GM13977 (cell line): ENCODE measurements around the gene BRME1.
A peak's percentile ranks its signal among the peaks of the same experiment; 100 is the strongest.

Source experiments
- DNase-seq: peaks from one replicate; pipeline ENCODE4 v3.0.0; 2012; ENCODE audit warnings: low spot score
- in situ Hi-C: fragments of 300-500 bp; cut with MboI; formaldehyde crosslinking; loops from one replicate; pipeline ENCODE4 v1.12.0; 2022; ENCODE audit warnings: low sequenced_read_pairs, low pct_unique_long_range_greater_than_20kb, mixed read lengths, inconsistent platforms; ENCODE audit not compliant: unreplicated experiment
- TF ChIP-seq, protein P1 (sequence below): IDR thresholded peaks from 2 replicates; pipeline ENCODE4 v1.5.1; 2012; ENCODE audit warnings: mild to moderate bottlenecking, control low read depth; ENCODE audit not compliant: insufficient read depth; ENCODE audit errors: extremely low read depth, missing control alignments

Gene BRME1

DNA sequence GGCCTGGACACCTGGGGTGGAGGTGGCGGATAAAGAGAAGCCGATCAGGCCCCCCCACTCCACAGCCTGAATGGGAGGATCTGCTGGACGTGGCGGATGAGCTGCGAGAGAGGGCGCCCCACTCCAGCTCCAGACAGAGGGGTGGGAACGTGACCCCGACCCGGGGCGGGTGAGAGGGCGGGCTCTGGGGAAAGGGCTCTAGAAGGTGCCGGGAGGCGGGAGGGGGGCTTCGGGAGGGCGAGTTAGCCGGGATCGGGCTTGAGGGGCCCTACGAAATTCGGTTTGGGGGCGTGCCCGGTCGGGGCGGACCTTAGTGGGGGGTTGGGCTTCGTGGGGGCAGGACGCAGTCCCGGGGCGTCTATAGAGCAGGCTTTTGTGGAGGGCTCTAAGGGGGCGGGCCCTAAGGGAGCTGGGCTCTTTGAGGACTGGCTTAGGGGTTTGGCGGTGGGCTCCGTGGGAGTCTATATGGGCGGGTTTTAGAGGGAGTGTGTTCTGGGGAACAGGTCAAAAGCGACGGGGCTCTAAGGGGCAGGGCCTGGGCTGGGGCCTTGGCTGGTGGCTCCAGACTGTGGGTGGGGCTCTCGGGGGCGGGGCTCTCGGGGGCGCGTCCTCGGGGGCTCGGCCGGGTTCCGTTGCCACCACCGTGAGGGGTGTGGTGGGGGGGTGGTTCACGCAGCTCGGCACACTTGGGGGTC, 33.1 kb downstream of the BRME1 start:
- TF ChIP-seq, protein P1, sequence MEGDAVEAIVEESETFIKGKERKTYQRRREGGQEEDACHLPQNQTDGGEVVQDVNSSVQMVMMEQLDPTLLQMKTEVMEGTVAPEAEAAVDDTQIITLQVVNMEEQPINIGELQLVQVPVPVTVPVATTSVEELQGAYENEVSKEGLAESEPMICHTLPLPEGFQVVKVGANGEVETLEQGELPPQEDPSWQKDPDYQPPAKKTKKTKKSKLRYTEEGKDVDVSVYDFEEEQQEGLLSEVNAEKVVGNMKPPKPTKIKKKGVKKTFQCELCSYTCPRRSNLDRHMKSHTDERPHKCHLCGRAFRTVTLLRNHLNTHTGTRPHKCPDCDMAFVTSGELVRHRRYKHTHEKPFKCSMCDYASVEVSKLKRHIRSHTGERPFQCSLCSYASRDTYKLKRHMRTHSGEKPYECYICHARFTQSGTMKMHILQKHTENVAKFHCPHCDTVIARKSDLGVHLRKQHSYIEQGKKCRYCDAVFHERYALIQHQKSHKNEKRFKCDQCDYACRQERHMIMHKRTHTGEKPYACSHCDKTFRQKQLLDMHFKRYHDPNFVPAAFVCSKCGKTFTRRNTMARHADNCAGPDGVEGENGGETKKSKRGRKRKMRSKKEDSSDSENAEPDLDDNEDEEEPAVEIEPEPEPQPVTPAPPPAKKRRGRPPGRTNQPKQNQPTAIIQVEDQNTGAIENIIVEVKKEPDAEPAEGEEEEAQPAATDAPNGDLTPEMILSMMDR, result peak; percentile 54
- in situ Hi-C loops, result loop anchor here (10.0 kb wide), 2 partner anchors 202 to 268 kb away; partner anchors contain the start of gene MISP3
- DNase-seq, result peak; percentile 83

DNA sequence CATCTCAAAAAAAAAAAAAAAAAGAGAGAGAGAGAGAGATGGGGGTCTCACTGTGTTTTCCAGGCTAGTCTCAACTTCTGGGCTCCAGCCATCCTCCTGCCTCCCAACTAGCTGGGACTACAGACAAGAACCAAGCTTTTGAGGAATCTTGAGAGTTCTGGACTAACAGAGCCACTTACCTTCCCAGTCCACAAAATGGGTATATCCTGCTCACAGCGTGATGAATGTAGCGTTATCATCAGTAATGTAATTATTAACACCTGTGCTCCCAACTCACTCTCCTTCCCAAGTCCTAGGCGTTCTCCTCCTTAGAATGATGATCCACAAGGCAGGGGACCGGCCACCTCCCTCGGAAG, 33.6 kb downstream of the BRME1 start:
- in situ Hi-C loops, result loop anchor here (10.0 kb wide), 2 partner anchors 202 to 268 kb away; partner anchors contain the start of gene MISP3
- DNase-seq, result no peak
- TF ChIP-seq, protein P1, result no peak

DNA sequence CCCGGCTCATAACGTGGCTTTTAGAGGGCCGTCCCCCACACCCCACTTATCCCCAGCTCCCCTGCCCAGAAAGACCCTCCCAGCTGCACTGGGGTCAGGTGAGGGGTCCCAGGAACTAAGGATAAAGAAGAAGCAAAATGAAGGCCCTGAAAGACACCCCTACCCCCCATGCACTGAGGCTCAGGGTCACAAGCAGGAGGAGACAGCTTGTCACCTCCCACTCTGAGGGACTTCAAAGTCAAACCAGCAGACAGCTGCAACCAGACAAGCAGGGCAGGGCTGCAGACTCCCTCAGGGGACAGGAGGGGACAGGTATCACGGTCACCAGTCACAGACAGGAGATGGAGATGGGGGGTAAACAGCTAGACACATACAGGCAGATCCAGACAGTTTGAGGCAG, 35.0 kb downstream of the BRME1 start:
- TF ChIP-seq, protein P1, result no peak
- no peak for DNase-seq
- in situ Hi-C loops, result loop anchor here (10.0 kb wide), 2 partner anchors 204 to 266 kb away; partner anchors contain the start of gene MISP3

DNA sequence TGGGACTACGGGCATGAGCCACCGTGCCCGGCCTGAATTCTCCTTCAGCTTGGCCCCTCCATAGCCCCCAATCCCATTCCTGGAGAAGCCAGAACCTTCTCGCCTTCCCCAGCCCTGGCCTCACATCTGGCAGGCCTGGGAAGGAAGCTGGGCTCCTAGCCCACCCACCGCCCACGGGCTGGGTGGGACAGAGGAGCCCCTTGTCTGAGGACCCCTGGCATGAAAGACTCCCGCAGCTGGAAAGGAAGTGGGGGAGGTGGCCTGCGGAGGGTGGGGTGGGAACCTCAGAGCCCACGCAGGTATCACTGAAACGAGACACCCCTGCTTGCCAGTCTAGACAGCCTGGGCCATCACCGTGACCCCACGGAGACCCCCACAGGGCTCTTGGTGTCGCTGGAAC, 36.6 kb downstream of the BRME1 start:
- no peak for DNase-seq
- TF ChIP-seq, protein P1, result no peak
- in situ Hi-C loops, result no loop called here

DNA sequence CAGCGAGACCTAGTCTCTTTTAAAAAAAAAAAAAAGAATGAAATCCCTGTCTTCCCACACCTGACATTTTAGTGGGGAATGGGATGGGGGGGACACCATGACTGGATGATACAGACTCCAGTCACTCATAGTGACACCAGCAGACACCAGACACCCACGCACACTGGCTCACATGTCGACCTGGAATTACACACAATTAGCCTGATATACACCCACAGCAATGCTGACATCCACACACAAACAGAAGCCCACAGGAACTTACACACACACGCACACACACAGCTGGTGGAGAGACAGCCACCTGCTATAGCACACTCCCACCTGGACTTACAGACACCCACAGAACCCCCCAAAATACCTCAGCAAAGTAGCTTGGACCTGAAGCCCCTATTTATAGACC, 37.3 kb downstream of the BRME1 start:
- DNase-seq, result no peak
- in situ Hi-C loops, result no loop called here
- TF ChIP-seq, protein P1, result no peak

DNA sequence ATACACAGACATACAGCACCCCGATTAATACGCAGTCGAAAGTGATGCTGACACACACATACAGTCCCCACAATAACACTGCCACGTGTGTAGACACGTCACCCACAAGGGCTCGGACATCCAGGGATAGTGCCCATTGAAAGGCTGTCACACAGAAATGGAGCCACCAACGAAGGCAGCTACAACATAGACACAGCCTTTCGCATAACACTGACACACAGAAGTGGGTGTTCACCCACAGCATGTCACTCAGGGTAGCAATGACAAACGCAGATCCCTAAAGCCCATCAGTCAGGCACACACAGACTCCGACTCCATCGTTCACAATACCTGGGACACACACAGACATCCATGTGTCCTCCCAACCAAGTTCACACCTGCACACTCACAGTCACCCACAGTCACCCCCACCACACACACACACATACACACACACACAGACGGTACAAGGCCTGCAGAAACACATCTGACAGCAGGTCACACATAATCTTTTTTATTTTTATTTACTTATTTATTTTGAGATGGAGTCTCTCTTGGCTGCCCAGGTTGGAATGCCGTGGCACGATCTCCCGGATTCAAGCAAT, 39.4 kb downstream of the BRME1 start:
- TF ChIP-seq, protein P1, result no peak
- in situ Hi-C loops, result no loop called here
- no peak for DNase-seq
